ENCODE data around the gene KCND3.
"Not testable (repeated sequence)": the region's sequence is repeated elsewhere in the genome, so short reads cannot be mapped to it uniquely, and the experiment has no call there.

KCND3 gene

DNA sequence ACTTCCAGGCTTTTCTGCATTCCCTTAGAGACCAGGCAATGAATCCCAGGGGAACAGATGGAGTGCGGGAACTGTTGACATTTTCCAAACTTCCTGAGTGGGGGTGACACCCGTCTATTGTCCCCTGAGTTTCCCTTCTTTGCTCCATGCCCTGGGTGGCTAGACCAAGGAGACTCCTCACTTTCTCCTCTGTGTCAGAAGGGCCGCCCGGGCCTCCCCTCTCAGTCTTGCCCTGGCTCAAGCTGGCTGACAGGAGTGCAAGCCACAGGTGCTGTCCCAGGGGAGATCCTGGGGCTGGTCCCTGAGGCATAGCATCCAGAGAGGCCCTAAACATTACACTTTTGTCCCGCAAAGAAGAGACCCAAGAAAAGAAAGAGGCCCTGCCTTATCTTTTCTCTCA lies 170.9 kb downstream of the KCND3 start:
- in situ Hi-C loops (cut with HindIII; ENCODE audit: low sequenced_read_pairs): no loop called here

DNA sequence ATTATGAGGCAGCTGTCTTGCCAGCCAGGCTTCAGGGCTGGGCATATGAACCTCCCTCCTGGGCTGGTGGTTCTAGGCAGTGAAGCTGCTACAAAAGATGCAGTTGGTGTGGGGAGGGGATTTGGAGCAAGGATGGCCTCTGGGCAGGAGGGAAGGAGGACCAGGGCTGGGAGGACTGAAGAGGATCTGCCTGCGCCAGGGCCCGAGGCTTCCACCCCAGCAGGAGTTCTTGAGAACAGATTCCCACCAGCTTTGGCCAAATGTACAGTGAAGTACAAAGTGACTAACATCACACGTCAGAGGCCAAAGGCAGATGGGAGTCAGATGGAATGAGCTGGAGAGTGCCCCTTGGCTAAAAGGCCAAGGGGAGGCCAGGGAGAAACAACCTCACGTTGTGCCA lies 171.4 kb downstream of the KCND3 start:
- in situ Hi-C loops (cut with HindIII; ENCODE audit: low sequenced_read_pairs): no loop called here

- in situ Hi-C loops (cut with HindIII; ENCODE audit: low sequenced_read_pairs): no loop called here
Observed at GRCh38 chr1:111814642-111815041, 174.8 kb downstream of the KCND3 start.

- in situ Hi-C loops (cut with HindIII; ENCODE audit: low sequenced_read_pairs): no loop called here
Observed at GRCh38 chr1:111814305-111814628, 175.2 kb downstream of the KCND3 start.

- in situ Hi-C loops (cut with HindIII; ENCODE audit: low sequenced_read_pairs): no loop called here
Observed at GRCh38 chr1:111813440-111814304, 175.8 kb downstream of the KCND3 start.

- in situ Hi-C loops (cut with HindIII; ENCODE audit: low sequenced_read_pairs): no loop called here
Observed at GRCh38 chr1:111812306-111812705, 177.2 kb downstream of the KCND3 start.

- in situ Hi-C loops (cut with HindIII; ENCODE audit: low sequenced_read_pairs): no loop called here
Observed at GRCh38 chr1:111811891-111812290, 177.6 kb downstream of the KCND3 start.

GRCh38 chr1:111805251-111805650 lies 184.2 kb downstream of the KCND3 start:
- in situ Hi-C loops (cut with HindIII; ENCODE audit: low sequenced_read_pairs): no loop called here

DNA sequence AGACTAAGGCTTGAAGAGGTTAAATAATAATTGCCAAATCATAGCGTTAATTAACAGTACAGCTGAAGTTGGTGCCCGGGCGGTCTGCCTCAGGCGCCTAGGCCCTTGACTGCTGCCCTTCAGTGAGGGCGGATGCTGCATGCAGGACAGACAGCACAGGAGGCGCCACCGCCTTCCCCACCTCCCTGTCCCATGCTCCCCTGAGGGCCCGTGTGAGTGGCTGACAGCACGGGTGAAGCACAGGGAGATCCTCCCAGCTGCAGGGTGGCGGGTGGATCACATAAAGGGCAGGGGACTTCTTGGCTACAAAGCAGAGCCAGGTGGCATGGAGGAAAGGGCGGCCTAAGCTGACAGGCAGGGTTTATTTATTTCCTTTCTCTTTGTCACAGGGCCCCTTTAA lies 184.7 kb downstream of the KCND3 start:
- in situ Hi-C loops (cut with HindIII; ENCODE audit: low sequenced_read_pairs): no loop called here

- in situ Hi-C loops (cut with HindIII; ENCODE audit: low sequenced_read_pairs): no loop called here
Observed at GRCh38 chr1:111803951-111804350, 185.5 kb downstream of the KCND3 start.

- in situ Hi-C loops (cut with HindIII; ENCODE audit: low sequenced_read_pairs): no loop called here
Observed at GRCh38 chr1:111802984-111803383, 186.5 kb downstream of the KCND3 start.

GRCh38 chr1:111802110-111802509 lies 187.4 kb downstream of the KCND3 start:
- in situ Hi-C loops (cut with HindIII; ENCODE audit: low sequenced_read_pairs): no loop called here

- in situ Hi-C loops (cut with HindIII; ENCODE audit: low sequenced_read_pairs): no loop called here
Observed at GRCh38 chr1:111801071-111801850, 188.2 kb downstream of the KCND3 start.

GRCh38 chr1:111799722-111800121 lies 189.7 kb downstream of the KCND3 start:
- in situ Hi-C loops (cut with HindIII; ENCODE audit: low sequenced_read_pairs): not testable (repeated sequence)

DNA sequence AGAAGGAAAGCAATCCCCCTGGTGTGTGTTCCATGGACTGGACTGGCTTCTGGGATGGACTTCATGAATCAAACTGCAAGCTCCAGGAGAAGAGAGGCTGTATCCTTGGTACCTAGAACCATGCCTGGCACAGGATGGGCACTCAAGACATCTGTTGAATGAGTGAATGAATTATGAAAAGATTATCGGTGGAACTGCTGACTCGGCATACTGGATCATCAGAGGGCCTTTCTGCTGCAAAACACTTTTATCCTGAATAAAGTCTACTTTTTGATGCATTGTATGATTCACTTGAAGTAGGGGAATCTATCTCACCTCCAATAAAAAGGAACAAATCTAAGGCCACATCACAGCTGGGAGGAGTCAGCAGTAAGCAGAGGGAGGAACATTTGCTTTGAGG lies 190.9 kb downstream of the KCND3 start:
- in situ Hi-C loops (cut with HindIII; ENCODE audit: low sequenced_read_pairs): no loop called here

- in situ Hi-C loops (cut with HindIII; ENCODE audit: low sequenced_read_pairs): no loop called here
Observed at GRCh38 chr1:111795401-111795800, 194.1 kb downstream of the KCND3 start.

DNA sequence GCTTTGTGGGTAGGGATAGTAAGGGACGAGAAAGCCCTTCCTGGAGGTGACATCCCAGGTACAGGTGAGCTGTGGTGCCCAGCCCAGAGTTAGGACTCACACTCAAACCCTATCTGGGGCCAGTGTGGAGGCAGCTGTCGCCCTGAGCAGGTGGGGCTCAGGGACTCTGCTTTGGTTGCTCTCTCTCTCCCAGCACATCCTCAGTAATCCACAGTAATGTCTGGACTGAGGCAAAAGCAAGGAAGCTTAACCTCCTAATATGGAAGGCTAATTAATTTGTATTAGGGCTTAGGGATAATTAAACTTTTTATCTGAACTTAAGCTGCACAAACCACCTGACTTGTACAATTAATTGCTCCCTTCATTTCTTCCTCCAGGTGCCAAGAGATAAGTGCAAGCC lies 195.5 kb downstream of the KCND3 start:
- in situ Hi-C loops (cut with HindIII; ENCODE audit: low sequenced_read_pairs): no loop called here

- in situ Hi-C loops (cut with HindIII; ENCODE audit: low sequenced_read_pairs): no loop called here
Observed at GRCh38 chr1:111792249-111792648, 197.2 kb downstream of the KCND3 start.

DNA sequence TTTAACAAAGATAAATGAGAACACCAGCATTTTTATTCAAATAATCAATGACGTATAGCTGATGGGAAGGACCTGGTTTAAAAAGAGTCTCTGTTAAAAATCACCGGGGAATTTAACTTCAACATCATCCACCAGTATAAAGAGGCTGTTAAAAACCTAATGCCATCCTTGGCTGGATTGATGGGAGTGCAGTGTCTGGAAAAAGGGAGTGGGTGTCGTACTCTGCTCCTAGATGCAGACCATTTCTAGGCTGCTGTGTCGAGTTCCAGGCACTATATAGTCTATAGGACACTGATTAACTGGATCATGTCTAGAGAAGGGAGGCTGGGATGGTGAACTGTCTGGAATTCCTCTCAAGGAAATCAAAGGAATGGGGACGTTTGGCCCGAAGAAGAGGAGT lies 197.7 kb downstream of the KCND3 start:
- in situ Hi-C loops (cut with HindIII; ENCODE audit: low sequenced_read_pairs): no loop called here

DNA sequence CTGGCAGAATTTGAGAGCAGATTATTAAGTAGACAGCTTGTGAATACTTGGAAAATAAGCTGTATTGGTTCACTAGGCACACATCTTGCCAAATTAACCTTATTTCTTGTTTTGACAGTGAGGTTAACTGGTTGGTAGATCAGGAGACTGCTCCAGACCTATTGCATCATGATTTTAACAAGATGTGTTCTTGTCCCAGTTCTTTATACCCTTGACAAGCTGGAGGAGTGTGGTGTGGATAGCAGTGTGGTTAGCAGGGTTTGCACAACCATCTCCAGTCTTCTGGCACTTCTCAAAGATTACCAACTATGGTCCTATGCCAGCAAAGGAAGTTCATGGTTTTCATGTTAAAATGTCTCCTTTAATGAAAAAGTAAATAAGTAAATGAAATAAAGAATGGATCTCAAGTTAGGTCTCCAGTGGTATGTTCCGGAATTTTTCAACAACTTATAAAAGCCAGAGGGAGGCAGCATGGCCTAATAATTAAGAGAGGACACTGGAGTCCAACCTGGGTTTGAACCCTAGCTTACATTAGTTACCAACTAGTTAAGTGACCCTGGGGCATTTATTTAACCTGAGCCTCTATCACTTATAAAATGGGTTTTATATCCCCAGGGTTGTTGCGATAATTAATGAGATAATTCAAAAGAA lies 199.7 kb downstream of the KCND3 start:
- in situ Hi-C loops (cut with HindIII; ENCODE audit: low sequenced_read_pairs): no loop called here

- in situ Hi-C loops (cut with HindIII; ENCODE audit: low sequenced_read_pairs): no loop called here
Observed at GRCh38 chr1:111789142-111789541, 200.3 kb downstream of the KCND3 start.

Measured in DLD1 (cell line).